ENCODE results near the gene IL5.

DNA sequence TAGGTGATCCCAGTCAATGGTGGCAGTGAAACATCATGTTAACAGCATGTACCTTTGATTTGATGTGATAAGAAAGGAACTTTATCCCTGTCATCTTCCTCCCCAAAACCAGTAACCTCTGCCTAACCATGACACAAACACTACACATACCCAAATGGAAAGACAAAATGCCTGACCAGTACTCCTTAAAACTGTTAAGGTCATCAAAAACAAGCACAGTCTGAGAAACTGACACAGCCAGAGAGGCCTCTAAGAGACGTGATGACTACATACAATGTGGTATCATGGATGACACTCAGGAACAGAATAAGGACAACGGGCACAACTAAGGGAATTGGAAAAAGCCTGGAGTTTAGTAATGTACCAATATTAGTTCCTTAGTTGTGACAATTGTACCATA, 3.9 kb upstream of the IL5 start:
- TF ChIP-seq POLR2A (IDR thresholded peaks at IDR 0.05), result no peak
- TF ChIP-seq, protein P1, sequence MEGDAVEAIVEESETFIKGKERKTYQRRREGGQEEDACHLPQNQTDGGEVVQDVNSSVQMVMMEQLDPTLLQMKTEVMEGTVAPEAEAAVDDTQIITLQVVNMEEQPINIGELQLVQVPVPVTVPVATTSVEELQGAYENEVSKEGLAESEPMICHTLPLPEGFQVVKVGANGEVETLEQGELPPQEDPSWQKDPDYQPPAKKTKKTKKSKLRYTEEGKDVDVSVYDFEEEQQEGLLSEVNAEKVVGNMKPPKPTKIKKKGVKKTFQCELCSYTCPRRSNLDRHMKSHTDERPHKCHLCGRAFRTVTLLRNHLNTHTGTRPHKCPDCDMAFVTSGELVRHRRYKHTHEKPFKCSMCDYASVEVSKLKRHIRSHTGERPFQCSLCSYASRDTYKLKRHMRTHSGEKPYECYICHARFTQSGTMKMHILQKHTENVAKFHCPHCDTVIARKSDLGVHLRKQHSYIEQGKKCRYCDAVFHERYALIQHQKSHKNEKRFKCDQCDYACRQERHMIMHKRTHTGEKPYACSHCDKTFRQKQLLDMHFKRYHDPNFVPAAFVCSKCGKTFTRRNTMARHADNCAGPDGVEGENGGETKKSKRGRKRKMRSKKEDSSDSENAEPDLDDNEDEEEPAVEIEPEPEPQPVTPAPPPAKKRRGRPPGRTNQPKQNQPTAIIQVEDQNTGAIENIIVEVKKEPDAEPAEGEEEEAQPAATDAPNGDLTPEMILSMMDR (IDR thresholded peaks at IDR 0.05 in 8 of 11, conservative IDR thresholded peaks at IDR 0.05 in 3 of 11), result no peak
- TF ChIP-seq POLR2AphosphoS5 (IDR thresholded peaks at IDR 0.05), result no peak

All from spleen (tissue), 7 donors.